MM.1S (cell line): ENCODE measurements around the gene GTF2H4.

ENCODE experiments used
- CTCF ChIP-seq: fragments of 300-600 bp; sonication (generic); IDR thresholded peaks from 2 replicates; pipeline ENCODE4 v1.5.1; 2016; ENCODE audit warnings: antibody characterized with exemption, low read length, mixed read lengths
- EZH2 ChIP-seq: fragments of 300-600 bp; sonication (generic); optimal IDR thresholded peaks from 2 replicates; pipeline ENCODE3; 2017; ENCODE audit warnings: low read depth, mild to moderate bottlenecking, antibody characterized with exemption, low read length, mixed read lengths

- TF ChIP-seq CTCF (no peak), EZH2 (no peak)
These were observed 31.8 kb upstream of the GTF2H4 start for GRCh38 chr6:30876039-30876730.
